ENCODE measurements around the gene DHX16.

DHX16 gene

GRCh38 chr6:30682143-30683117 lies 9.6 kb upstream of the DHX16 start:
- TF ChIP-seq CEBPB (IDR thresholded peaks at IDR 0.05): no peak
- TF ChIP-seq FOXM1 (IDR thresholded peaks at IDR 0.05; ENCODE audit: borderline replicate concordance, low read depth): no peak
- TF ChIP-seq, protein P1, sequence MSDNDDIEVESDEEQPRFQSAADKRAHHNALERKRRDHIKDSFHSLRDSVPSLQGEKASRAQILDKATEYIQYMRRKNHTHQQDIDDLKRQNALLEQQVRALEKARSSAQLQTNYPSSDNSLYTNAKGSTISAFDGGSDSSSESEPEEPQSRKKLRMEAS (IDR thresholded peaks at IDR 0.05): no peak
- no peak for TF ChIP-seq CREB1 (IDR thresholded peaks at IDR 0.05; ENCODE audit: low read depth)
- TF ChIP-seq TCF12 (IDR thresholded peaks at IDR 0.05; ENCODE audit: low read depth): no peak
- no peak for TF ChIP-seq EGR1 (IDR thresholded peaks at IDR 0.05)
- TF ChIP-seq REST (IDR thresholded peaks at IDR 0.05; ENCODE audit: low read depth): no peak
- TF ChIP-seq NFIC (IDR thresholded peaks at IDR 0.05): no peak
- no peak for TF ChIP-seq ZBTB7A (IDR thresholded peaks at IDR 0.05; ENCODE audit: low read depth)
- TF ChIP-seq EP300 (IDR thresholded peaks at IDR 0.05; ENCODE audit: borderline replicate concordance): no peak
- no peak for TF ChIP-seq USF1 (IDR thresholded peaks at IDR 0.05)
- no peak for TF ChIP-seq TEAD4 (IDR thresholded peaks at IDR 0.05)
- no peak for TF ChIP-seq TAF1 (IDR thresholded peaks at IDR 0.05; ENCODE audit: low read depth)
- TF ChIP-seq YY1 (IDR thresholded peaks at IDR 0.05; ENCODE audit: low read depth): no peak
- no peak for TF ChIP-seq RAD21 (IDR thresholded peaks at IDR 0.05; ENCODE audit: low read depth)

GRCh38 chr6:30681766-30682142 lies 8.9 kb upstream of the DHX16 start:
- TF ChIP-seq ZBTB7A (IDR thresholded peaks at IDR 0.05; ENCODE audit: low read depth) (no peak), CEBPB (IDR thresholded peaks at IDR 0.05) (no peak), EP300 (IDR thresholded peaks at IDR 0.05; ENCODE audit: borderline replicate concordance) (no peak), TAF1 (IDR thresholded peaks at IDR 0.05; ENCODE audit: low read depth) (no peak), FOXM1 (IDR thresholded peaks at IDR 0.05; ENCODE audit: borderline replicate concordance, low read depth) (no peak), USF1 (IDR thresholded peaks at IDR 0.05) (no peak), NFIC (IDR thresholded peaks at IDR 0.05) (no peak), CREB1 (IDR thresholded peaks at IDR 0.05; ENCODE audit: low read depth) (no peak), TEAD4 (IDR thresholded peaks at IDR 0.05) (no peak), EGR1 (IDR thresholded peaks at IDR 0.05) (no peak), RAD21 (IDR thresholded peaks at IDR 0.05; ENCODE audit: low read depth) (no peak)

- TF ChIP-seq TCF12 (IDR thresholded peaks at IDR 0.05; ENCODE audit: low read depth) (no peak), EP300 (IDR thresholded peaks at IDR 0.05; ENCODE audit: borderline replicate concordance) (no peak), YY1 (IDR thresholded peaks at IDR 0.05; ENCODE audit: low read depth) (no peak), FOXM1 (IDR thresholded peaks at IDR 0.05; ENCODE audit: borderline replicate concordance, low read depth) (no peak), REST (IDR thresholded peaks at IDR 0.05; ENCODE audit: low read depth) (no peak), EGR1 (IDR thresholded peaks at IDR 0.05) (no peak), TAF1 (IDR thresholded peaks at IDR 0.05; ENCODE audit: low read depth) (no peak), USF1 (IDR thresholded peaks at IDR 0.05) (no peak)
Observed at GRCh38 chr6:30679765-30680535, 7.1 kb upstream of the DHX16 start.

DNA sequence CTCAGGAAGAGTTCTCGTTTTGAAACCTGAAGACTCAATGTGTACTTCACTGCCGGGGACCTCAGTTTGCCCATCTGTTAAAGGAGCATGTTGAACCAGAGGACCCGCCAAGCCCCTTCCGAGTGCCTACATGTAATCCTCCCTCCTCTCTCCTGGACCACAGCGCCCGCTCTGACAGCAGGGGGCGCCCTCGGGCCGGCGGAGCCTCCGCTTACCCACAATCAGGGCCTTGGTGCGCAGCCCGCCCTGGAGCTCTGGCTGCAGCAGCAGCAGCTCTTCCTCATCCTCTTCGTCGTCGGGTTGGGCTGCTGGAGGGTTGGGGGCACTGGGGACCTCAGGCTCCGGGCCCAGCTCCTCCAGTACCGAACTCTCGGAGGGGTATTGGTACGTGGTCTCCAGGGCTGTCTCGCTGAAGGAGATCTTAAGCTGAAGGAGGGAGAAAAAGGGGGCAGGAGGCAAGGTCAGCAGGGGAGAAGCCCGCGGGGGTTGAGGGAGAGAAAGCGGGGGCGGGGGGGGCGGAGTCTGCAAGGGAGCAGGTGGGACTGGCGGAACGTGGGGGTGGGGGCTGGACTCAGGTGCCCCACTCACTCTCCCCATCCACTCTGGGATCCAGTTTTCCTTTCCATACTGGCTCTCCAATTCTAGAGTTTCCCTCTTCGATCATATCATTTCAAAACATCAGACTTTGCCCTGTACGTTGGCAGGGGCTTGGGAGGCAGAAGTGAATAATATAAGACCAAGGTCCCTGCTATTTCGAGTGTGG lies 6.3 kb upstream of the DHX16 start:
- TF ChIP-seq TCF12 (IDR thresholded peaks at IDR 0.05; ENCODE audit: low read depth): no peak
- TF ChIP-seq RAD21 (IDR thresholded peaks at IDR 0.05; ENCODE audit: low read depth): peak; percentile 85
- no peak for TF ChIP-seq CEBPB (IDR thresholded peaks at IDR 0.05)
